ENCODE results near the gene MUC5B.

The MUC5B gene

GRCh38 chr11:1305063-1305495 lies 82.2 kb downstream of the MUC5B start:
- no peak for DNase-seq

- no peak for DNase-seq
Observed at GRCh38 chr11:1305501-1306056, 82.7 kb downstream of the MUC5B start.

GRCh38 chr11:1306186-1307162 lies 83.6 kb downstream of the MUC5B start:
- no peak for DNase-seq

- DNase-seq = no peak
Observed at GRCh38 chr11:1307163-1307870, 84.5 kb downstream of the MUC5B start.

- DNase-seq = no peak
Observed at GRCh38 chr11:1307998-1308742, 85.3 kb downstream of the MUC5B start.

GRCh38 chr11:1308743-1309497 lies 86.1 kb downstream of the MUC5B start:
- DNase-seq = no peak

GRCh38 chr11:1309498-1310317 lies 86.8 kb downstream of the MUC5B start, which contains the start of gene TOLLIP:
TOLLIP (minus strand) TSS chr11:1309632; CDS start chr11:1309498, 134 bp downstream.
- peak; percentile 91 for DNase-seq

- DNase-seq = no peak
Observed at GRCh38 chr11:1310318-1310687, 87.4 kb downstream of the MUC5B start.

GRCh38 chr11:1310772-1311468 lies 88.1 kb downstream of the MUC5B start:
- no peak for DNase-seq
